T47D (cell line): Measurements from ENCODE around the gene RLN1.
"Not testable (repeated sequence)": the region's sequence is repeated elsewhere in the genome, so short reads cannot be mapped to it uniquely, and the experiment has no call there.

ENCODE experiments used
- DNase-seq, 2 experiments: peaks; one replicate each; pipeline versions ENCODE4 v3.0.0 to v3.0.0-alpha.2; 2011 to 2012; ENCODE audit warnings: low read depth in 1 of 2, low spot score in 1 of 2
- JUND ChIP-seq: IDR thresholded peaks from 2 replicates; pipeline ENCODE4 v1.6.1; 2012; ENCODE audit warnings: low read depth
- in situ Hi-C: cut with HindIII; loops from 2 replicates; pipeline ENCODE4 v1.10.0; 2016; ENCODE audit warnings: low sequenced_read_pairs, low pct_unique_long_range_greater_than_20kb

The RLN1 gene

DNA sequence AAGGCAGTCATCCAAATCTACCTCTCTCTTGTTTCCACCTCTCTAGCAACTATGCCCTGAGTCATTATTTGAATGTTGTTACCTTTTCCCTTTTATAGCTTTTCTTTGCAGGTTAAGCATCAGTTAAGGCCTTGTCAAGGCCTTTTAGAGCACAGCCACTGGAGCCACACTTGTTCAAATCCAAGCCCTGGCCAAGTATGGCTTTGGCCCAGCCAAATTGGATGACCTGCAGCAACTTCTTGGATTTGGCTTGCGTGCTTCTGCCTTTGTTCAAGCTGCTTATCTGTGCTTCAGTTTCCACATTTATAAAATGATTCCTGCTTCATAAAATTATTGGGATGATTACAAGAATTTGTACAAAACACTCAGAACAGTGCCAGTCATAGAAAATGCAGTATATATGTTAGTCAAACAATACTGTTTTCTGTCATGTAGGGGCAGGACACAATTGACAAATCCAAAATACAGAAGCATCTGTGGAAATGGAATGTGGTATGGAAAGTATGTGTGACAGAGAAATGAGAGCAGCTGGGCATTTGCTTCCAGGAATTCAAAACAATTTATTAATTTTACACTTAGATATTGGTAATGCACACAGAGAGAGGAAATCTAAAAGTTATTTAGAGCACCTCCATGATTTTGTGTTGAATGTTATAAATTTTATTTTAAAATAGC lies 17.9 kb upstream of the RLN1 start:
- in situ Hi-C loops = no loop called here
- no peak for TF ChIP-seq JUND
- no peak for DNase-seq

DNA sequence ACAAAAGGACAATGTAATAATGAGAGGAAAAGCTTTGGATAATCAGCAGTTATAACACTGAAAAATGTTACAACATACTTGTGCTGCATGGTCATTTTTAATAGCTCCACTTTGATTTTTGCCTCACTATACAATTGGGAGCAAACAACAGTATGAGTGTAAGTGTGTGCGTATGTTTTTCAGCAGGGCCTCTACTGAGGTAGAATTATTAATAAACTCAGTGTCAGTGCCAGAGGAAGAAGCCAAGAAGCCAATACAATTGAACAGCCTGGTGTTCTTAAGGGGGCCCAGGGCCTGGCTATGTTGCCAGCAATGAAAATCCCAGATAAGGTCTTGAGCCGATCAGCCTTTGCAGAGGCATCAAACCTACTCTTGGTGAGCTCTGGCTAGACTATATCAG lies 16.1 kb upstream of the RLN1 start:
- no peak for DNase-seq
- TF ChIP-seq JUND = no peak
- in situ Hi-C loops = no loop called here

DNA sequence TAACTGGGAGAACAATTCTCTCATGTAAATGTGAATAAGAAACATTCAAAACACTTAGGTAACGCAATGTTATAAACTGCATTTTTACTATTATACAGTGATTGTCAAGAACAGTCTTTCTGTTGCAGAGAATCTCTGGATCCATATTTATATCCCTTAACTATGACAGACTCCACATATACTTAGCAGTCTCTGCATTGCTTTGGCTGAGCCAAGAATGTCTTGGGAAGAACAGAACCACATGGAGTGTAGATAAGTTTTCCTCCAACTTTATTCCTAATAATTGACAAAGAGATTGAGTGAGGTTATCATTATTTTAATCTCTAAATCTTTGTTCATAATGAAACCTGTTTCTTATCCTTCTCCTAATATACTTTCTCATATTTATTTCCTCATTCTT lies 15.6 kb upstream of the RLN1 start:
- in situ Hi-C loops = no loop called here
- TF ChIP-seq JUND = no peak

DNA sequence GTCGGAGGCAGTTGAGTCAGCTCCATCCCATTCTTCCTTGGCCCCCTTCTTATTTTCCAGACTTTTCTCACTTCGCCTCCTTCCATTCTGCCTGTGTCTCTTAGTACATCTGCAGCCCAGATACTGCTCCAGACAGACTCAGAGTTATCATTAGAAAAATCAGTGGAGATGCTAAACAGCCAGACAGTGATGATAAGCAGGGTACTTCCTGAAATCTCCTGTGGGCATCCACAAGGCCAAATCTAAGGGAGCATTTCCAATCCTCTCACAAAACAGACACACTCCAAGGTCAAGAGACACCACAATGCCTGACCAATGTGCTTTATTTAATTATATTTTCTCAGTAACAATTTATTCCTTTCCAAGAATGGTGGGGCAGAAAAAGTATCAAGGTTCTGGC lies 14.5 kb upstream of the RLN1 start:
- TF ChIP-seq JUND = no peak
- in situ Hi-C loops = no loop called here
- DNase-seq = no peak

More for the DNA sequence above, 15.6 kb upstream of the RLN1 start:
- no peak for DNase-seq

DNA sequence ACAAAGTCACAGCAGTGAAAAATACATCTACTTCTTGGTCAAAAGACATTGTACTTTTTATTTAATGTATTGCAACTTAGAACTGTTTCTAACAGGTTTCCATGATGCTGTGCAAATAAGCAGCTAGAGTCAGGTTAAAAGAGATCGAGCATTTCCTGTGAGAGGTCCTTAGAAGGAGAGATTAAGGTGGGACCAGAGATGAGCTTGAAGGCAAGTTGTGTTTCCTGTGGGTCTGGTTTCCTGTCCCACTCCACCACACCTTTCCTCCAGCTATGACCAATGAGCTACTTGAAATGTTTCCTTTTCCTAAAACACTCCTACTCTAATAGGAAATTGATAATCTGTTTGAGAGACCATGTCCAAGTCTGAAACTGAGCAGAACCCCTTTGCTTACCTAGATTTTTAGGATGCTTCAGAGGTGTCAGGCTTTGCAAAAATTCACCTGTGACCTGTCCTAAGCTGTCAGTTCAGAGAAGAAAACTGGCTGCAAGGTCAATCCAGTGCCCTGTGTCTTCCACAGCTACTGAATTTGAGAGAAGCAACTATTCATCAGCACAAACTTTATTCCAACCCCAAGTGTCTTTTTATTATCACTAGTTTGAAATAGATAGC lies 13.1 kb upstream of the RLN1 start:
- in situ Hi-C loops = no loop called here
- DNase-seq = no peak
- no peak for TF ChIP-seq JUND

DNA sequence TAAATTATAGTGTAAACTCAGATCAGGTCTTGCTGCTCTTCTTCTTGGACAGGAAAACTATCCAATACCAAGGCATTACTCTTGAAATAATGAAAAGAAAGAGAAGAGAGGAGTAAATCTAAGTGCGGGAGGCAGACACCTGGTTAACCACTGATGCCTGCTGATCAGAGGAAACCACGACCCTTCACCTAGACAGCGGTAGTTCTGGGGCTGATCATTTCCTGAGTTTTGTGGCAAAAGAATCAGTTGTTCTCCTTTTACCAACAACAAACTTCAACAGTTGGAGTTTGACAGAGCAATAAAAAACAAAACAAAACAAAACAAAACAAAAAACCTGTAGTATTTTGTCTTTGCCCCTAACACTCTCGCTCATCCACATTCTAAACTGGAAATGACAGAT lies 3.0 kb downstream of the RLN1 start:
- in situ Hi-C loops = no loop called here
- TF ChIP-seq JUND = no peak
- no peak for DNase-seq

DNA sequence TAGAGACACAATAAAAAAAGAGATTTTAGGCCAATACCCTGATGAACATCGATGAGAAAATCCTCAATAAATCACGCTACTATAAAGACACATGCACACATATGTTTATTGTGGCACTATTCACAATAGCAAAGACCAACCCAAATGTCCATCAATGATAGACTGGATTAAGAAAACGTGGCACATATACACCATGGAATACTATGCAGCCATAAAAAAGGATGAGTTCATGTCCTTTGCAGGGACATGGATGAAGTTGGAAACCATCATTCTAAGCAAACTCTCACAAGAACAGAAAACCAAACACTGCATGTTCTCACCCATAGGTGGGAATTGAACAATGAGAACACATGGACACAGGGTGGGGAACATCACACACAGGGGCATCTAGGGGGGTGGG lies 8.4 kb downstream of the RLN1 start:
- DNase-seq, in situ Hi-C loops: not testable (repeated sequence)

DNA sequence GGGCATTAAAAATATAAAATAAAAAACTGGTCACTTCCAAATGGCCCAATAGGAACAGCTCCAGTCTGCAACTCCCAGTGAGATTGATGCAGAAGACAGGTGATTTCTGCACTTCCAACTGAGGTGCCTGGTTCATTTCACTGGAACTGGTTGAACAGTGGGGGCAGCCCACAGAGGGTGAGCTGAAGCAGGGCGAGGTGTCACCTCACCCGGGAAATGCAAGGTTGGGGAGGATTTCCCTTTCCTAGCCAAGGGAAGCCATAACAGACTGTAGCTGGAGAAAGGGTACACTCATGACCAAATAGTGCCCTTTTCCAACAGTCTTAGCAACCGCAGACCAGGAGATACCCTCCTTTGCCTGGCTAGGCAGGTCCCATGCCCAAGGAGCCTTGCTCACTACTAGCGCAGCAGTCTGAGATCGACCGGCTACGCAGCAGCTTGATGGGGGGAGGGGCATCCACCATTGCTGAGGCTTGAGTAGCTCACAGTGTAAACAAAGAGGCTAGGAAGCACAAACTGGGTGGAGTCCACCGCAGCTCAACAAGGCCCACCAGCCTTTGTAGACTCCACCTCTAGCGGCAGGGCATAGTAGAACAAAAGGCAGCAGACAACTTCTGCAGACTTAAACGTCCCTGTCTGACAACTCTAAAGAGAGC lies 12.7 kb downstream of the RLN1 start:
- TF ChIP-seq JUND = no peak
- in situ Hi-C loops = no loop called here

DNA sequence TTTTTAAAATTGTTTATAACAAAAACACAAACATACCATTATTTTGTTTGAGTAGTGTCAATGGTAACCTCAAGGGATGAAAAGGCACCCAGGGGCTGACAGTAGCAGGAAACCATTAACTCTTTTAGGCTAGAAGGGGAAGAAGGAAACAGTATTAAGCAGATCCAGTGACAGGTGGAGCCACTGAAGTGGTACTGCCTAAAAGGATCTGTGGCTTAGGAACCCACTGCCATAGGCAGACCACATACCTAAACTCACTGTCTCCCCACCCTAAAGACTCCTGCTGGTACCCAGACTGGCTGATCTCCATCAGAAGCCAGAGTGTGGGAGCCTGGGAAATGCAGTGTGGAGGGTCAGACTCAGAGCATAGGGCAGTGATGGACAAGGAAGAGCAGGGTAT lies 13.5 kb downstream of the RLN1 start:
- no peak for DNase-seq
- no peak for TF ChIP-seq JUND
- in situ Hi-C loops = no loop called here

More for the DNA sequence above, 12.7 kb downstream of the RLN1 start:
- no peak for DNase-seq

DNA sequence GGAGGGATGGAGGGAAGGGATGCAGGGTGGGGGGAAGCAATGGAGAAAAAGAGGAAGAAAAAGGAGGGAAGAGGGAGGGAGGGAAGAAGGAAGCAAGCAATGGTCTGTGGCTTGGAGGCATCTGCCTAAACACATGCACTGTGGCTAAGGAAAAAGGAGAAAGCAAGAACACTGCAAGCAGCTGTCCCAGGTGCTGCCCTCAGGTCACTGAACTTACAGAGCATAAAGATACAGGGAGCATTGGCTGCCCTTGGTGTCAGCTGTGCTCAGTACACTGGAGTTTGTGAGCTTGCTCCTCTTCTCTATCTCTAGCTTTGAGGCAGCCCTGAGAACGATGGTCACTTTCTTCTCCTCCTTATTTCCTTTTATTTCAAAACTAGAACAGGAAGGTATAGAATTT lies 18.1 kb downstream of the RLN1 start:
- in situ Hi-C loops, DNase-seq: not testable (repeated sequence)

DNA sequence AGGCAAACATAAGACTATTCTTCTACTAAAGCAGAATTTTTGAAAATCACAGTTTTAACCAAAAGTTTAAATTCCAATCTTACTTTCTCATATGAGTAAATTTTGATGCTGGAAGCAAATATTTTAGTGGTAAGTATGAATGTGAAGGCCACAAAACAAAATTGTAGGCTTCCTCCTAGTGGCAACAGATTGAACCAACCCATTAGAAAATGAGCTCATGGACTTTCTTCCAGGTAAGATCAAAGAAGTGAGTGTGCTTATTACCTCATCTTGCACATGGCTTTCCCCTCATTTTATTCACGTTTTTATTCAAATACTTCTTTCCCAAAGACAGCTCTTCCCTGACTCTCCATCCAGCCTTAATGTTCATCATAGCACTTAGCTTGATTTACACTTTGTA lies 18.6 kb downstream of the RLN1 start:
- DNase-seq = peak in 1 of 2 experiments; percentile 18
- in situ Hi-C loops = no loop called here
- TF ChIP-seq JUND = no peak

DNA sequence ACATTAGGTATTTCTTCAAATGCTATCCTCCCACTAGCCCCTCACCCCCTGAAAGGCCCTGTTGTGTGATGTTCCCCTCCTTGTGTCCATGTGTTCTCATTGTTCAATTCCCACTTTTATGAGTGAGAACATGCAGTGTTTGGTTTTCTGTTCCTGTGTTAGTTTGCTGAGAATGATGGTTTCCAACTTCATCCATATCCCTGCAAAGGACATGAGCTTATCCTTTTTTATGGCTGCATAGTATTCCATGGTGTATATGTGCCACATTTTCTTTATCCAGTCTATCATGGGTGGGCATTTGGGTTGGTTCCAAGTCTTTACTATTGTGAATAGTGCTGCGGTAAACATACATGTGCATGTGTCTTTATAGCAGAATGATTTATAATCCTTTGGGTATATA lies 23.3 kb downstream of the RLN1 start:
- in situ Hi-C loops, DNase-seq: not testable (repeated sequence)

DNA sequence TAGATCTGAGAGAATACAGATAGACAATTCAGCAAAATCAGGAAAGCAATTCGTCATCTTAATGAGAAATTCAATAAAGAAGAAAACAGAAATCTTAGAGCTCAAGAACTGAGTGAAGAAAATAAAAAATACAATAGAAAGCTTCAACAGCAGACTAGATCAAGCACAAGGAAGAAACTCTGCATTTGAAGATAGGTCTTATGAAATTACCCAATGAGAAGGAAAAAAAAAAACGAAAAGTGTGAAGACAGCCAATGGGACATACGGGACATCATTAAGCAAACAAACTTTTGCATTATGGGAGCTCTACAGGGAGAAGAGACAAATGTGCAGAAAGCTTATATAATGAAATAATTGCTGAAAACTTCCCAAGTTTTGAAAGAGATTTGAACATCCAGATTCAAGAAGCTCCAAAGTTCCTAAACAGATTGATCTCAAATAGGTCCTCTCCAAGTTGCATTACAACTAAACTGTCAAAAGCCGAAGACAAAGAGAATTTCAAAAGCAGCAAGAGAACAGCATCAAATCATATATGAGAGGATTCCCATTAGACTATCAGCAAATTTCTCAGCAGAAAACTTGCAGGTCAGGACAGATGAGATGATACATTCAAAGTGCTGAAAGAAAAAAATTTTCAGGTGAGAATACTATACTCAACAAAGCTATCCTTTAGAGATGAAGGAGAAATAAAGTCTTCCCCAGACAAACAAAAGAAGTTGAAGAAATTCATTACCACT lies 24.3 kb downstream of the RLN1 start:
- DNase-seq = no peak
- in situ Hi-C loops = no loop called here
- TF ChIP-seq JUND = no peak
